CD4-positive, alpha-beta T cell treated with Interleukin-2 at 100 ng/mL for 4 hours (primary cell): Measurements from ENCODE around the gene CAST.

Experiments
- DNase-seq: peaks from one replicate; pipeline ENCODE4 v3.0.0-alpha.2; 2020; ENCODE audit warnings: low spot score

Gene CAST

DNA sequence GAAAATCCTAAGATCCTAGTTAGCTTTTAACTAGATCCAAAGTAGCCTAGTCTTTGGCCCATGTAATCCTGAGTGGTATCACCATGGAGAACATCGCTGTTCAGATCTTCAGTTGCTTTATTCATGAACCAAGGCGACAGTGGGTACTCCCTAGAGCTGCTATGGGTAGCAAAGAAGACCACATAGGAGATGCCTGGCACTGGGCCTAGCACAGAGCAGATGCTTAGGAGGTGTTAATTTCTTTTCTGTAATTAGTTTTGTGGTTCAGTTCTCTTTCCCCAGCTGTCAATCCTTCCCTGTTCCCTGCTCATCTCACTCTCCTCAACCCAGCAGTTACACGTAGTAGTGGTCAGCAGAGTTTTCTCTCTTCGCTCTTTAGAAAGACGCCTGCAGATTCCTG lies 9.3 kb downstream of the CAST start:
- no peak for DNase-seq

DNA sequence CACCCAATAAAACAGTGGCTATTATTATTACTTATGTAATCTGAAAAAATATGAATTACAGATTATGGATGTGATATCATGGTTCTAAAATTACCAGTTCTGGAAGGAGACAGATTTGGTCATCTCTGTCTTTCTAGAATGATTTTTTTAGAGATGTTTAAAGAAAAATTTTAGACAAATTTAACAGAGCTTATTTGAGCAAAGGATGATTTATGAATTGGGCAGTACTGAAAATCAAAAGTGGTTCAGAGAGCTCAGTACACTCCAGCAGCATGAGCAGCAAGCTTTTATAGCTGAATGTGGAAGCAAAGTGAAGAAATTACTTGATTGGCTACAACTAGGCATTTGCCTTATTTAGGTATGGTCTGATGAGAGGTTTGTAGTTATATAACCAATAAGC lies 11.0 kb downstream of the CAST start:
- no peak for DNase-seq

- DNase-seq = no peak
Measured at GRCh38 chr5:96675882-96676281, 13.7 kb downstream of the CAST start.

DNA sequence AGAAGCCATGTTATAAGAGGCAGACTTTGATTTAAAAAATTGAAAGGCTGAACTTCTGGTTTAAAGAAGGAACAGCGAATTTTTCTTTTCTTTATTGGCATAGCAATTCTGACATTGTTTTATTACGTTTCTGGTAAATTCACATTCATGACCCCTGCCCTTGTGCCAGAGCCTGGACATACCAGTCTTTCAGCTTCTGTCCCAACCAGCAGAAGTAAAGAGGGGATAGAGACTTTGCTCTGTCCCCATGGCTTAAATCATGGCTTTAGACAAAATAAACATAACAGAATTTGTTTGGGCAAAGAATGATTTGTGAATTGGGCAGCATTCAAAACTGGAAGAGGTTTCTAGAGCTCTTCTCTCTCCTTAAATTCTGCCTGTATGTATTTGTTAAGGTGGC lies 15.3 kb downstream of the CAST start:
- no peak for DNase-seq

DNA sequence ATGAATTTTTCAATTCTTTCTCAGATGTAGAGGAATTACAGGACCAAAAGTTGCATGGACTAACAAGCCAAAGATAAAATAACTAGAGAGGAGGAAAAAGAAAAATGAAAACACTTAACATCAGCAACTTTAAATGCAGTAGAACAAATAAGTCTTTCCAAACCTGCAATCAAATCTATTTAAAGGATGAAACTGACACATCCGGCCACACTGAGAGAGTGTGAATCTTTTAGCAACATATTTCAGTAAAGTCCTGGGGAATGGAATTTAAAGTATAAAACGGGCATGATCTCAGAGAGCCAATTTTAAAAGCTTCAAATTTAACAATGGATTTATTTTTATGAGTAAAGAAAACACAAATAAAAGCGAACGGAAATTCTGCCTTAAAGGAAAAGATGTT lies 17.1 kb downstream of the CAST start:
- DNase-seq = no peak

DNA sequence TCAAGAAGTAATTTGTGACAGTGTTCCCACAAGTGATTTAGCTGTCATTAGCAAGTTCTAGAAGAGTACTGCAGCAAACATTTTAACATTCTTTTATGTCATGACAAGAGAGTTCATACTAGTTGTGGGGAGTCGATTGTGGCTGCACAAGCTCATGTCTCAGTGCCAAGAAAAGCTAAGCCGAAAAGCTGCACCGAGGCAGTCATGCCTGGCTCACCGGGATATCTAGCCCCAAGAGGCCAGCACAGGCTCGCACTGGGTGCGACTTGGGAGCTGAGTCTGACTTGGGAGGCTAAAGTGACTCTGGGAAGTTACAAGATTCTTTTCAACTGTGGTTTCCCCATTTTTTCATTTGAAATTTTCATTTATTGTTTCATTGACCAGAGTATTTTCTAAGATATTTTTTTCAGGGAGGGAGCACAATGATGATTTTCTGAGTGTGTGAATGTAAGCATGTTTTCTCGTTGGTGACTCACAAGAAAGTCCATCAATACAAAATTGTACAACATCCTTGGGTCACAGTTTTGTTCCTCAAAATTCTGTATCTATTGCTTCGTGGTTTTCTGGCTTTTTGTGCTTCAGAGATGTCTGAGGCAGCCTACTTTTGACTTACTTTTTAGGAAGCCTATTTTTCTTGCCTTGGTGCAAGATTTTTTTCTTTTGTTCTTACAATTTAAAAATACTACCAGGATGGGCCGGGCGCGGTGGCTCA lies 18.7 kb downstream of the CAST start:
- no peak for DNase-seq

DNA sequence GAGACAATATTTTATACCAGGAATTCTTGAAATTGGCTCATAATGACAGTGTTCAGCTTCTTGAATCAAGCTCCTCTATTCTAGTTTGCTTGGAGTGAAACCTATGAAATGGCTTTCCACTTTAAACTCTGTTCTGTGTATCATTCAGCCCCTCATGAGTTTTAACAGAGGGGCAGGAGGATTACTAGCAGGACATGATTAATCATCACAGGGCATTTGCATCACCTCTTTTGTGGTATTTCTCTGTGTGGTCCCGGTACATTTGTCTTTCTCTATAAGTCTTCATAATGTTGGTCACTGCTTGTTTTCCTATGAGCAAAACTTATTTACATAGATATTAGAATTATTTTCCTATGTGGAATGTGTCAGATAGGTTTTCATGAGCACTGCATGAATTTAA lies 21.2 kb downstream of the CAST start:
- no peak for DNase-seq

GRCh38 chr5:96683810-96684209 lies 21.6 kb downstream of the CAST start:
- DNase-seq = no peak

DNA sequence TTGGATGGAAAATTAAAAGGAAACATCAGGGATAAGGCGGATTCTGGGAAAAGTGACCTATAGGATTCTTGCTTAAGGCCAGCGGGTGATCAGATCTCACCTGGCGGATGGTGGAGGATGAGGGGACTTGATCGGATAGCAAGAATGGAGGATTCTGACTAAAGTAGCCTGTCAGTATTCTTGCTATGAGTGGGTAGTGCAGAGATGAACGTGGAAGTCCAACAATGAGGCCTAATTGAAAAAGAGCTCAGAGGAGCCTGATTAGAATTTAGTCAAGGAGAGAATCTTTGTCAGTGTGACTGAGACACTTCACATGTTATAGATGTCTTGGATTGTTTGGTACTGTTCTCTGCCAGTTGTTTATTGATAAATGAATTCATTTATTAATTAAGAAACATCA lies 24.9 kb downstream of the CAST start:
- DNase-seq = no peak

GRCh38 chr5:96687812-96688453 lies 25.8 kb downstream of the CAST start:
- DNase-seq = peak; percentile 30

GRCh38 chr5:96690861-96691260 lies 28.7 kb downstream of the CAST start:
- no peak for DNase-seq

DNA sequence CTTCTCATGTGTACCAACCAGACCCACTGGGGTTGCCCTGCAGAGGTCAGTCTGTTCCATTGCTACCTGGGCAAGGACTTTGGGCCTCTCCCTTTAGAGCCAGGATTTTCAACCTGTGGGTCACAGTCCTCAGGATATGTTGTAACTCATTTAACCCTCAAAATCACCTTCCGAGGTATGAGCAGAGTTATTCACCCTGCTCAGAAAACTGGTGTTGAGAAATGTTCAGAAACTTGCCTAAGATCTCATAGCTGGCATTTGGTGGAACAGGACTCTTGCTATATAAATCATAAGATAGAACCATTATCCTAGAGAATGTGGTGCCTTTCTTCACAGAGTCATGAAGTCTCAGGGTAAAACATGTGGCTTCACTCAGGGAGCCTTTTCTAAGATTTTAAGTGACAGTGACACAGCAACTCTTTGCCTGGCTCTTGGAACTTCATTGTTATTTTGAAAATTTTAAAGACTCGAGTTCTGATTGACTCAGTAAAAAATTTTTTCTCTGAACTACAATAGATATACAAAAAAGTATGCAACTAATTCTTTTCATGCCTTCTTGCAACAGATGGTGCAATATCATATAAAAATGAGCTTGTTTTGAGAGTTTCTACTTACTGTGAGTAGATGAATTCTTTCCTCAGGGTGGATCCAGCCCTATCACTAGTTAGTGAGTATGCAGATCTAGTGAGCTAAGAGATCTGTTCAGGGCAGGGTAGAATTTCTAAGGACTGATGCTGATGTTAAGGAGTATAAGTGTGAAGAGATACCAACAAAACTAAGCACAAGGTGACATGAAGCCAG lies 29.5 kb downstream of the CAST start:
- DNase-seq = no peak

GRCh38 chr5:96692441-96692840 lies 30.3 kb downstream of the CAST start:
- DNase-seq = no peak

- no peak for DNase-seq
Measured at GRCh38 chr5:96699186-96699820, 37.1 kb downstream of the CAST start.

DNA sequence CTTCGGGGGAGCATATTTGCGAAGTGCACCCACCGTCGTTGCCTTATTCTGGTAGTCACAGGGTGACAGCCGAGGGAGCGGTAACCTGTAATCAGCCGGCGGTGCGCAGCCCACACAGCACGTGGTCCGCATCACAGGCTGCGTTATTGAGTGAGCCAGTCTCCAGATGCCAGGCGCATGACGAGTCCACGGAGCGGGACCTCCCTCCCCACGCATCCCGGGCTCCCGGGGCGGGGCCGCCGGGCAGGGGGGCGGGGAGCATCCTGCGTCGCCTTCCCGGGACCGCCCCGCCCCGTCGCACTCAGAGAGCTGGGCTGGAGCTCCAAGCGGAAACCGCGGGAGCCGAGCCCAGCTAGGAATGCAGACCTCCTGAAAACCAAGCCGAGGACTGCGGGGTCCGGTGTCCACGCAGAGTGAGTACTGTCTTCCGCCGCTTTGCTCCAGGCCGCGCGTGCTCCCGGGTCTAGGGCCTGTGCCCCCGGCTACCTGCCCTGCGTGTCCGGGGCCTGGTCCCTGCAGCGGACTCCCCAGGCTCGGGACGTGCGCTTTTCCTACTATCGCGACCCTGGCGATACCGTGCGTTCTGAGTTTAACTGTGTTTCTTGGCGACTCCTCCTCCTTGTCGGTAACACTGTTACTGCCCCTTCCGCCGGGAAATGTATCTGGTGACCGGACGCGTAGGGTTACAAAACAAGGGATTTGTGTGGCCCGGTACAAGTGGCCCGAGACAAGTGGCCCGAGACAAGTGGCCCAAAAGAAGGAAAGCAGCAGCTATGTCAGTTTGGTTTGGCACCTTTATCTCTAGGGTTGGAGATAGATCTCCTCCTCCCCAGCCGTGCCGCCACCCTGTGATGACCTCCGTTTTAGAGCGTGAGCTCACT lies 40.6 kb downstream of the CAST start:
- peak; percentile 72 for DNase-seq

- peak; percentile 78 for DNase-seq
Measured at GRCh38 chr5:96703384-96703920, 41.3 kb downstream of the CAST start.

DNA sequence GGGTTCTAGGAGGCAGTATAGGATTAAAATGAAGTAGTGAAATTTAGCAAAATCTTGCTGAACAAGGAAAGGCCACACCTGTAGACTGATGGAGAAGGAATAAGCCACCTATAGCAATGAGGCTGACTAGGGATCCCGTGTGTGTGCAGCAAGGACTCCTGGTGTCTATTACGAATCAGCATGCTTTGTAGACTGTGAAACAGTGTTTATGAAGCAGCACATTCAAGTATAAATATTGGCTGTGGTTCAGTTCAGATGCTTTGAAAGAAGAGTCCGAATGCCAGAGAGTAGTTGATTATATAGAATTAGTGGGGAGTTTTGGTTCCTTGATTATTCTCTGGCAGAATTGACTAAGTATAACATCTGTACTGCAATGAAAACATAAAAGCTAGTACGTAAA lies 41.8 kb downstream of the CAST start:
- DNase-seq = no peak

DNA sequence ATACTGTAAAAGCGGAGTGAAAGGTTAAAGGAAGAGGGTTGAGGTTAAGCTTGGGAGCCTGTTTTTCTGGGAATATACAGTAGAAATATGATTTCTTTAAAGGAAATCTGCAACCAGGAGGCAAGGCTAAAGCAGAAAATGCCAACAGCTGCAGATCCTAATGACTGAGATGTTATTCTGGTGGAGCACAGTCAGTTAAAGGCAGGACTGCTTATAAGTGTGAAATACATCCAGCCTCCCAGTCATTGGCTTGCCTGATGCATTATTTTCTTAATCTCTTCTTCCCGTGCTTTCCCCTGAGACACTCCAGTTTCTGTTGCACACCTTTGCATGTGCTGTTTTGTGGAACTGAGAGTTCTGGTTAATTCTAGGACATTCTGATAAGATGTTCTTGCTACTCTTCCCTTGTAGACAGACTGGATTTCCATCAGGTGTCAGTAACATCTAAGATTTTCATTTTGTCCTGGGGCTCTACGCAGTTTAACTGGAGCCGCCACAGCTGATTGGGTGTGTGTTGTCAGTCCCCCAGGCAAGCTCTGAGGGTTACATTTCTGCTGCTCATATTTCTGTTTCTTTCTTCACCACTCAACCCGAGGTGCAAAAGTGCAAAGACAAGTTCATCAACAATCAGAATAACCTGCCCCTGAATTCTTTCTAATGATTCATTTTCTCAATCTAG lies 44.4 kb downstream of the CAST start:
- no peak for DNase-seq

DNA sequence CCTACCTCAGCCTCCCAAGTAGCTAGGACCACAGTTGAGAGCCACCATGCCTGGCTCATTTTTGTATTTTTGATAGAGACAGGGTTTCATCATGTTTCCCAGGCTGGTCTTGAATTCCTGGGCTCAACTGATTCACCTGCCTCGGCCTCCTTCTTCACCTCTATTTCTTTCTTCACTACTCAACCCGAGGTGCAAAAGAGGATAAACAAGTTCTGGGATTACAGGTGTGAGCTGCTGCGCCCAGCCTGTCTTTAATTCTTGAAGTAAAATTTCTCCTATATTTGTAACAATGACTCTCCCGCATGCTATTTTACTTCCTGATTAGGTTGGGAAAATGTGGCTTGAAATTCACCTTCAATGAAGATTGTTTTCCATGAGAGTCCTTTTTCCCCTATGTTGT lies 46.4 kb downstream of the CAST start:
- no peak for DNase-seq

- DNase-seq = no peak
Measured at GRCh38 chr5:96709152-96709821, 47.1 kb downstream of the CAST start.
